HG02852 (cell line): ENCODE results near the gene KCNJ12.
"Not testable (repeated sequence)": the region's sequence is repeated elsewhere in the genome, so short reads cannot be mapped to it uniquely, and the experiment has no call there.

Experiments used
- ATAC-seq: cut with Tn5 transposase; IDR thresholded peaks from one replicate; pipeline ENCODE4 v1.9.1; 2021; ENCODE audit warnings: mild to moderate bottlenecking, moderate library complexity; ENCODE audit not compliant: unreplicated experiment

KCNJ12 gene

GRCh38 chr17:21404956-21405731, 29.0 kb downstream of the KCNJ12 start:
- not testable (repeated sequence) for ATAC-seq

- ATAC-seq, result not testable (repeated sequence)
These were observed 29.8 kb downstream of the KCNJ12 start for GRCh38 chr17:21405904-21406400.

GRCh38 chr17:21406616-21407404, 30.7 kb downstream of the KCNJ12 start:
- ATAC-seq, result not testable (repeated sequence)

GRCh38 chr17:21407752-21408151, 31.6 kb downstream of the KCNJ12 start:
- not testable (repeated sequence) for ATAC-seq

GRCh38 chr17:21408224-21408623, 32.1 kb downstream of the KCNJ12 start:
- not testable (repeated sequence) for ATAC-seq

GRCh38 chr17:21408766-21409300, 32.7 kb downstream of the KCNJ12 start:
- not testable (repeated sequence) for ATAC-seq

- not testable (repeated sequence) for ATAC-seq
These were observed 33.2 kb downstream of the KCNJ12 start for GRCh38 chr17:21409388-21409787.

- ATAC-seq, result not testable (repeated sequence)
These were observed 33.8 kb downstream of the KCNJ12 start for GRCh38 chr17:21409971-21410370.

- not testable (repeated sequence) for ATAC-seq
These were observed 34.2 kb downstream of the KCNJ12 start for GRCh38 chr17:21410371-21410770.

- ATAC-seq, result not testable (repeated sequence)
These were observed 34.9 kb downstream of the KCNJ12 start for GRCh38 chr17:21410906-21411678.

- not testable (repeated sequence) for ATAC-seq
These were observed 35.6 kb downstream of the KCNJ12 start for GRCh38 chr17:21411679-21412205.

GRCh38 chr17:21412207-21412681, 36.1 kb downstream of the KCNJ12 start:
- ATAC-seq, result not testable (repeated sequence)

- not testable (repeated sequence) for ATAC-seq
These were observed 37.6 kb downstream of the KCNJ12 start for GRCh38 chr17:21413570-21414279.

- not testable (repeated sequence) for ATAC-seq
These were observed 38.5 kb downstream of the KCNJ12 start for GRCh38 chr17:21414616-21415015.

GRCh38 chr17:21415166-21415990, 39.2 kb downstream of the KCNJ12 start:
- not testable (repeated sequence) for ATAC-seq

- not testable (repeated sequence) for ATAC-seq
These were observed 40.4 kb downstream of the KCNJ12 start for GRCh38 chr17:21416471-21416981.

- not testable (repeated sequence) for ATAC-seq
These were observed 41.2 kb downstream of the KCNJ12 start for GRCh38 chr17:21417349-21417748.

GRCh38 chr17:21417921-21418320, 41.8 kb downstream of the KCNJ12 start:
- no peak for ATAC-seq
